PFSK-1 (cell line): ENCODE data around the gene CUEDC1.

Experiments
- FOXP2 ChIP-seq: optimal IDR thresholded peaks from 2 replicates; pipeline ENCODE3; 2011; ENCODE audit warnings: borderline replicate concordance, control low read depth, inconsistent platforms; ENCODE audit not compliant: insufficient read depth; ENCODE audit errors: extremely low read length, extremely low read depth
- POLR2AphosphoS5 ChIP-seq: IDR thresholded peaks from 2 replicates; pipeline ENCODE4 v1.6.1; 2012; ENCODE audit warnings: low read depth, mild to moderate bottlenecking, control low read depth, low read length, moderate library complexity
- REST ChIP-seq, 2 experiments: IDR thresholded peaks; 2 replicates each; pipeline versions ENCODE4 v1.6.1 to v1.8.0; 2011 to 2012; ENCODE audit warnings: low read depth in 2 of 2, low read length in 2 of 2, control low read depth in 1 of 2, inconsistent platforms in 1 of 2, mild to moderate bottlenecking in 1 of 2, moderate library complexity in 1 of 2; ENCODE audit not compliant: insufficient read depth in 1 of 2
- SIN3A ChIP-seq: IDR thresholded peaks from 2 replicates; pipeline ENCODE4 v1.6.1; 2012; ENCODE audit warnings: mild to moderate bottlenecking, low read length, moderate library complexity, borderline replicate concordance; ENCODE audit not compliant: insufficient read depth
- TAF1 ChIP-seq: IDR thresholded peaks from 2 replicates; pipeline ENCODE4 v1.6.1; 2012; ENCODE audit warnings: low read length, control low read depth, borderline replicate concordance; ENCODE audit not compliant: insufficient read depth

The CUEDC1 gene

GRCh38 chr17:57949649-57950048, 5.6 kb downstream of the CUEDC1 start:
- TF ChIP-seq POLR2AphosphoS5 (no peak), REST (IDR thresholded peaks at IDR 0.05; ENCODE audit: insufficient read depth in 1 of 2, low read depth in 2 of 2, low read length in 2 of 2) (no peak), TAF1 (no peak), SIN3A (no peak), FOXP2 (no peak)

- TF ChIP-seq TAF1 = peak; percentile 36; the same call in 1 of the 2 replicates
- no peak for TF ChIP-seq POLR2AphosphoS5
These were observed 6.4 kb downstream of the CUEDC1 start for GRCh38 chr17:57948555-57949420.

- no peak for TF ChIP-seq REST (IDR thresholded peaks at IDR 0.05; ENCODE audit: insufficient read depth in 1 of 2, low read depth in 2 of 2, low read length in 2 of 2)
These were observed 7.0 kb downstream of the CUEDC1 start for GRCh38 chr17:57948169-57948554.

- no peak for TF ChIP-seq FOXP2
These were observed 7.8 kb downstream of the CUEDC1 start for GRCh38 chr17:57947369-57947768.

GRCh38 chr17:57946798-57947358, 8.3 kb downstream of the CUEDC1 start:
- TF ChIP-seq FOXP2 (no peak), TAF1 (no peak), POLR2AphosphoS5 (no peak), SIN3A (no peak), REST (IDR thresholded peaks at IDR 0.05; ENCODE audit: insufficient read depth in 1 of 2, low read depth in 2 of 2, low read length in 2 of 2) (no peak)

- TF ChIP-seq FOXP2 (no peak), REST (IDR thresholded peaks at IDR 0.05; ENCODE audit: insufficient read depth in 1 of 2, low read depth in 2 of 2, low read length in 2 of 2) (no peak), SIN3A (no peak), POLR2AphosphoS5 (no peak), TAF1 (no peak)
These were observed 9.0 kb downstream of the CUEDC1 start for GRCh38 chr17:57945996-57946797.
